ENCODE data around the gene LFNG. TPM values are rescaled to one million over a fixed set of nuclear protein-coding genes. Genes with fewer than 3 reads are reported as not detected.

LFNG gene
- total and polyA plus RNA-seq, 2 of the 13 experiments (the other 11 are each of a cell fraction or from before 2014, with no cell fraction given): 0.44 to 1.5 TPM

GRCh38 chr7:2507208-2507916 lies 12.2 kb upstream of the LFNG start:
- no peak for ATAC-seq
- Histone ChIP-seq H3K27me3 (ENCODE audit: control insufficient read depth in 1 of 2, insufficient read depth in 2 of 2, low read length in 2 of 2) (peaks cover 7 to 88% of the 10 kb centered on the region in 2 experiments), H3K4me1 (ENCODE audit: insufficient read depth, low read length) (peaks cover 51% of the 10 kb centered on the region), H3K4me3 (replicated peaks in 1 of 3; ENCODE audit: insufficient read depth in 1 of 3, low read depth in 2 of 3, low read length in 3 of 3) (no peak overlapping the region), H3K36me3 (replicated peaks in 1 of 2; ENCODE audit: control insufficient read depth in 1 of 2, insufficient read depth in 2 of 2, low read length in 2 of 2) (no peaks in the 10 kb centered on the region), H3K9ac (ENCODE audit: insufficient read depth, low read depth, low read length) (no peak overlapping the region), H3K27ac (ENCODE audit: extremely low read length, insufficient read depth, low read length) (no peak overlapping the region), H4K20me1 (ENCODE audit: insufficient read depth, low read length) (no peaks in the 10 kb centered on the region), H3K9me3 (ENCODE audit: low read length) (no peaks in the 10 kb centered on the region), H3K79me2 (ENCODE audit: insufficient read depth, low read length) (no peaks in the 10 kb centered on the region), H3K4me2 (ENCODE audit: low read depth, low read length) (no peak overlapping the region), H2AFZ (ENCODE audit: low read length) (no peak overlapping the region)
- no TSS peak for BruUV-seq (replicated peaks)
- no peak for FAIRE-seq
- in situ Hi-C loops (cut with HindIII; ENCODE audit: extremely low pct_ligation_motif_present, low pct_unique_long_range_greater_than_20kb) (no loop called here), intact Hi-C loops (cut with micrococcal nuclease; ENCODE audit: unreplicated experiment) (no loop called here)
- no peak for DNase-seq (ENCODE audit: low spot score)
- no peak for TF ChIP-seq CEBPB (IDR thresholded peaks at IDR 0.05; ENCODE audit: borderline replicate concordance, low read depth, low read length)
- TF ChIP-seq, protein P1, sequence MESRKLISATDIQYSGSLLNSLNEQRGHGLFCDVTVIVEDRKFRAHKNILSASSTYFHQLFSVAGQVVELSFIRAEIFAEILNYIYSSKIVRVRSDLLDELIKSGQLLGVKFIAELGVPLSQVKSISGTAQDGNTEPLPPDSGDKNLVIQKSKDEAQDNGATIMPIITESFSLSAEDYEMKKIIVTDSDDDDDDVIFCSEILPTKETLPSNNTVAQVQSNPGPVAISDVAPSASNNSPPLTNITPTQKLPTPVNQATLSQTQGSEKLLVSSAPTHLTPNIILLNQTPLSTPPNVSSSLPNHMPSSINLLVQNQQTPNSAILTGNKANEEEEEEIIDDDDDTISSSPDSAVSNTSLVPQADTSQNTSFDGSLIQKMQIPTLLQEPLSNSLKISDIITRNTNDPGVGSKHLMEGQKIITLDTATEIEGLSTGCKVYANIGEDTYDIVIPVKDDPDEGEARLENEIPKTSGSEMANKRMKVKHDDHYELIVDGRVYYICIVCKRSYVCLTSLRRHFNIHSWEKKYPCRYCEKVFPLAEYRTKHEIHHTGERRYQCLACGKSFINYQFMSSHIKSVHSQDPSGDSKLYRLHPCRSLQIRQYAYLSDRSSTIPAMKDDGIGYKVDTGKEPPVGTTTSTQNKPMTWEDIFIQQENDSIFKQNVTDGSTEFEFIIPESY (CRISPR knock-in tag; IDR thresholded peaks at IDR 0.05): 0 out of 2 replicates have a peak, but pooled peaks have one; percentile 10
- no peak for TF ChIP-seq ZSCAN9 (CRISPR knock-in tag; IDR thresholded peaks at IDR 0.05; ENCODE audit: borderline replicate concordance)
- TF ChIP-seq ZMYM3 (CRISPR knock-in tag; IDR thresholded peaks at IDR 0.05): peak; percentile 58; the same call in 1 of the 2 replicates
- no peak for TF ChIP-seq RFXAP (CRISPR knock-in tag; IDR thresholded peaks at IDR 0.05; ENCODE audit: borderline replicate concordance)
- ChIA-PET CTCF (ENCODE audit: low intra/inter-chr PET ratio, low total read pairs) (no interaction called here), POLR2A (no interaction called here)
- 53% methylated on average over 19 of the region's 26 CpGs for WGBS (ENCODE audit: low lambda C conversion rate)

GRCh38 chr7:2507917-2508306 lies 11.7 kb upstream of the LFNG start:
- H3K27ac ChIP-seq (ENCODE audit: extremely low read length, insufficient read depth, low read length): no peak overlapping the region
- H3K4me1 ChIP-seq (ENCODE audit: insufficient read depth, low read length): peaks cover 56% of the 10 kb centered on the region
- no peaks in the 10 kb centered on the region for H3K36me3 ChIP-seq (replicated peaks in 1 of 2; ENCODE audit: control insufficient read depth in 1 of 2, insufficient read depth in 2 of 2, low read length in 2 of 2)
- ChIA-PET POLR2A (no interaction called here), CTCF (ENCODE audit: low intra/inter-chr PET ratio, low total read pairs) (no interaction called here)
- no TSS peak for BruUV-seq (replicated peaks)
- TF ChIP-seq ZMYM4 (CRISPR knock-in tag; IDR thresholded peaks at IDR 0.05) (no peak), ZNF768 (CRISPR knock-in tag; IDR thresholded peaks at IDR 0.05) (peak; percentile 12; the same call in 1 of the 2 replicates), ZFP36 (IDR thresholded peaks at IDR 0.05; ENCODE audit: borderline replicate concordance, low read depth, low read length, partially characterized antibody) (peak; percentile 74)
- H3K4me2 ChIP-seq (ENCODE audit: low read depth, low read length): no peak overlapping the region
- H4K20me1 ChIP-seq (ENCODE audit: insufficient read depth, low read length): no peaks in the 10 kb centered on the region
- H3K79me2 ChIP-seq (ENCODE audit: insufficient read depth, low read length): no peaks in the 10 kb centered on the region
- no peak overlapping the region for H3K9ac ChIP-seq (ENCODE audit: insufficient read depth, low read depth, low read length)
- intact Hi-C loops (cut with micrococcal nuclease; ENCODE audit: unreplicated experiment) (no loop called here), in situ Hi-C loops (cut with HindIII; ENCODE audit: extremely low pct_ligation_motif_present, low pct_unique_long_range_greater_than_20kb) (no loop called here)
- FAIRE-seq (no peak), DNase-seq (ENCODE audit: low spot score) (no peak), ATAC-seq (no peak)
- no peaks in the 10 kb centered on the region for H3K9me3 ChIP-seq (ENCODE audit: low read length)
- 71% methylated on average over 2 of the region's 6 CpGs for WGBS (ENCODE audit: low lambda C conversion rate)
- H2AFZ ChIP-seq (ENCODE audit: low read length): no peak overlapping the region
- H3K4me3 ChIP-seq (replicated peaks in 1 of 3; ENCODE audit: insufficient read depth in 1 of 3, low read depth in 2 of 3, low read length in 3 of 3): no peak overlapping the region
- peaks cover 10 to 91% of the 10 kb centered on the region in 2 experiments for H3K27me3 ChIP-seq (ENCODE audit: control insufficient read depth in 1 of 2, insufficient read depth in 2 of 2, low read length in 2 of 2)

Data from HepG2 (cell line).